ENCODE results near the gene TRPM2. TPM values are rescaled to one million over a fixed set of nuclear protein-coding genes. Genes with fewer than 3 reads are reported as not detected.

TRPM2 gene
- total and polyA plus RNA-seq, 12 donors = 0.34 to 8.5 (median 1.2) TPM

- ATAC-seq = no peak
- Histone ChIP-seq H3K4me3 (no peak overlapping the region), H3K4me1 (peaks cover 0 to 15% (median 9%) of the 10 kb centered on the region in 9 donors), H3K27ac (no peak overlapping the region), H3K27me3 (no peaks in the 10 kb centered on the region), H3K9me3 (no peaks in the 10 kb centered on the region), H3K36me3 (peaks cover 0 to under 1% (median 0%) of the 10 kb centered on the region in 9 donors)
- WGBS, 2 donors = 92 to 93% methylated on average over 25 of the region's 25 CpGs
- TF ChIP-seq CTCF (IDR thresholded peaks at IDR 0.05) = no peak
- intact Hi-C loops (cut with DNase I) = no loop called here
- DNase-seq = no peak
Observed at GRCh38 chr21:44462086-44462833, 108.8 kb downstream of the TRPM2 start.

GRCh38 chr21:44462834-44463200 is 109.4 kb downstream of the TRPM2 start:
- WGBS, 2 donors = 85 to 91% methylated on average over 11 of the region's 11 CpGs
- peaks cover 0 to 15% (median 9%) of the 10 kb centered on the region in 9 donors for H3K4me1 ChIP-seq
- DNase-seq (no peak), ATAC-seq (no peak)
- H3K36me3 ChIP-seq = no peaks in the 10 kb centered on the region
- TF ChIP-seq CTCF (IDR thresholded peaks at IDR 0.05) = no peak
- no peak overlapping the region for H3K4me3 ChIP-seq
- H3K27me3 ChIP-seq = no peaks in the 10 kb centered on the region
- H3K9me3 ChIP-seq = no peaks in the 10 kb centered on the region
- H3K27ac ChIP-seq = no peak overlapping the region
- intact Hi-C loops (cut with DNase I) = no loop called here

GRCh38 chr21:44463724-44464123 is 110.3 kb downstream of the TRPM2 start:
- no peak overlapping the region for H3K27ac ChIP-seq
- H3K4me1 ChIP-seq = peaks cover 0 to 15% (median 9%) of the 10 kb centered on the region in 9 donors
- no peak for ATAC-seq
- no peaks in the 10 kb centered on the region for H3K9me3 ChIP-seq
- no peak overlapping the region for H3K4me3 ChIP-seq
- intact Hi-C loops (cut with DNase I) = no loop called here
- TF ChIP-seq CTCF (IDR thresholded peaks at IDR 0.05) = no peak
- WGBS, 2 donors = 58 to 60% methylated on average over 30 of the region's 30 CpGs
- no peaks in the 10 kb centered on the region for H3K36me3 ChIP-seq
- DNase-seq = no peak
- H3K27me3 ChIP-seq = no peaks in the 10 kb centered on the region

- Histone ChIP-seq H3K4me3 (no peak overlapping the region), H3K27ac (no peak overlapping the region), H3K9me3 (no peaks in the 10 kb centered on the region), H3K4me1 (peaks cover 0 to 15% (median 9%) of the 10 kb centered on the region in 9 donors), H3K36me3 (no peaks in the 10 kb centered on the region), H3K27me3 (no peaks in the 10 kb centered on the region)
- TF ChIP-seq CTCF (IDR thresholded peaks at IDR 0.05) = no peak
- ATAC-seq = no peak
- intact Hi-C loops (cut with DNase I) = no loop called here
- no peak for DNase-seq
- 90 to 91% methylated on average over 12 of the region's 12 CpGs for WGBS, 2 donors
Observed at GRCh38 chr21:44464351-44464750, 110.9 kb downstream of the TRPM2 start.

Measured in heart right ventricle (tissue), 16 donors.